ENCODE measurements around the gene ELOVL2. TPM values are rescaled to one million over a fixed set of nuclear protein-coding genes. Genes with fewer than 3 reads are reported as not detected.

ELOVL2 gene
- total and polyA plus RNA-seq, 8 donors, result 0.23 to 1.8 TPM; not detected in 6

DNA sequence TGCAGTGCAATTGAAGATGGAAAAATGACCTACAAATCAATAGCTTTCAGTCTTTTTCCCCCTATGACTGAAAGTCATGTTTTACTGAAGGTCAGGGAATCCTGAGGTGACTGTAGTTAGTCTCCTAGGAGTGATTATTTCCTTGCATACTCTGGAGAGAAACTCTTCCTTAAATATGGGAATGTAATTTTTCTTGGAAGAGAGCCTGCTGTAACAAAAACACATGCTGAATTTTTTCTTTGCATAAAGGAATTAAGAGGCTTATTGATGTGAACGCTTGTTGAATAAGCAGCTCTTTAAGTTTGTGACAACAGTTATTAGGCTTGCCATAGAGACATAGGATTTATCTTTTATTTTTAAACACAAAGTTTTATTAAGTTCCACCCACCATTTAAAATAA is 64.5 kb downstream of the ELOVL2 start:
- intact Hi-C loops (cut with DNase I; ENCODE audit: low total_unique reads), result no loop called here
- Histone ChIP-seq H3K9me3 (no peaks in the 10 kb centered on the region), H3K27ac (no peak overlapping the region), H3K4me3 (no peak overlapping the region), H3K27me3 (no peaks in the 10 kb centered on the region), H3K36me3 (no peaks in the 10 kb centered on the region), H3K4me1 (no peaks in the 10 kb centered on the region)
- DNase-seq, result no peak
- TF ChIP-seq, protein P1, sequence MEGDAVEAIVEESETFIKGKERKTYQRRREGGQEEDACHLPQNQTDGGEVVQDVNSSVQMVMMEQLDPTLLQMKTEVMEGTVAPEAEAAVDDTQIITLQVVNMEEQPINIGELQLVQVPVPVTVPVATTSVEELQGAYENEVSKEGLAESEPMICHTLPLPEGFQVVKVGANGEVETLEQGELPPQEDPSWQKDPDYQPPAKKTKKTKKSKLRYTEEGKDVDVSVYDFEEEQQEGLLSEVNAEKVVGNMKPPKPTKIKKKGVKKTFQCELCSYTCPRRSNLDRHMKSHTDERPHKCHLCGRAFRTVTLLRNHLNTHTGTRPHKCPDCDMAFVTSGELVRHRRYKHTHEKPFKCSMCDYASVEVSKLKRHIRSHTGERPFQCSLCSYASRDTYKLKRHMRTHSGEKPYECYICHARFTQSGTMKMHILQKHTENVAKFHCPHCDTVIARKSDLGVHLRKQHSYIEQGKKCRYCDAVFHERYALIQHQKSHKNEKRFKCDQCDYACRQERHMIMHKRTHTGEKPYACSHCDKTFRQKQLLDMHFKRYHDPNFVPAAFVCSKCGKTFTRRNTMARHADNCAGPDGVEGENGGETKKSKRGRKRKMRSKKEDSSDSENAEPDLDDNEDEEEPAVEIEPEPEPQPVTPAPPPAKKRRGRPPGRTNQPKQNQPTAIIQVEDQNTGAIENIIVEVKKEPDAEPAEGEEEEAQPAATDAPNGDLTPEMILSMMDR (IDR thresholded peaks at IDR 0.05), result no peak
- TF ChIP-seq POLR2A (IDR thresholded peaks at IDR 0.05), result no peak
- no peak for TF ChIP-seq EP300 (IDR thresholded peaks at IDR 0.05)
- no peak for TF ChIP-seq POLR2AphosphoS5 (IDR thresholded peaks at IDR 0.05)
- WGBS, 5 donors, result 54 to 85% (median 65%) methylated on average over 1 of the region's 1 CpG

- DNase-seq, result no peak
- no peaks in the 10 kb centered on the region for H3K27me3 ChIP-seq
- no peaks in the 10 kb centered on the region for H3K36me3 ChIP-seq
- no peak overlapping the region for H3K4me3 ChIP-seq
- H3K9me3 ChIP-seq, result no peaks in the 10 kb centered on the region
- WGBS, 5 donors, result 88 to 93% (median 90%) methylated on average over 5 of the region's 5 CpGs
- H3K4me1 ChIP-seq, result no peaks in the 10 kb centered on the region
- no peak overlapping the region for H3K27ac ChIP-seq
- intact Hi-C loops (cut with DNase I; ENCODE audit: low total_unique reads), result no loop called here
- TF ChIP-seq EP300 (IDR thresholded peaks at IDR 0.05), result no peak
- TF ChIP-seq, protein P1 (IDR thresholded peaks at IDR 0.05), result no peak
- TF ChIP-seq POLR2A (IDR thresholded peaks at IDR 0.05), result no peak
- TF ChIP-seq POLR2AphosphoS5 (IDR thresholded peaks at IDR 0.05), result no peak
These were observed 66.7 kb downstream of the ELOVL2 start for GRCh38 chr6:10977231-10977968.

DNA sequence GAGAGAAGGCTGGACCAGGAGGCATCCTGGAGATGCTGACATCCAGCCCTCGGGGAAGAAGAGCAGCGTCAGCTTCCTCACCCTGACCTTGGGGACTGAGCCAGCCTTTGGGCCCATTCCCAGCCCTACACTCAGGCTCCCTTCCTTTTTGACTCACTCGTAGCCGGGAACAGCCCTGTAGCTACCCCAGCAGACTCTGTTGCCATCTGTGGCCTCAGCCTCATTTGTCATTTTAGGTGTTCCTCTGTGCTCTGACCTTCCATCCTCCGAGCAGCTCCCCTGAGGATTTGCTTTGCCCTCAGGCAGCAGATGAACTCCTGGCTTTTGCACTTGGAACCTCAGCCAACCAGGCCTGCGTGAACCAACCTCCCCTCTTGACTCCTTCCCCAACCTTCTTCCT is 67.5 kb downstream of the ELOVL2 start:
- no peak for DNase-seq
- Histone ChIP-seq H3K27ac (no peak overlapping the region), H3K9me3 (no peaks in the 10 kb centered on the region), H3K4me1 (no peaks in the 10 kb centered on the region), H3K27me3 (no peaks in the 10 kb centered on the region), H3K36me3 (no peaks in the 10 kb centered on the region), H3K4me3 (no peak overlapping the region)
- intact Hi-C loops (cut with DNase I; ENCODE audit: low total_unique reads), result no loop called here
- 65 to 82% (median 78%) methylated on average over 6 of the region's 6 CpGs for WGBS, 5 donors
- no peak for TF ChIP-seq POLR2A (IDR thresholded peaks at IDR 0.05)
- TF ChIP-seq EP300 (IDR thresholded peaks at IDR 0.05), result no peak
- TF ChIP-seq POLR2AphosphoS5 (IDR thresholded peaks at IDR 0.05), result no peak
- TF ChIP-seq, protein P1 (IDR thresholded peaks at IDR 0.05), result no peak

GRCh38 chr6:10972196-10972595 is 71.9 kb downstream of the ELOVL2 start:
- H3K27me3 ChIP-seq, result no peaks in the 10 kb centered on the region
- no peaks in the 10 kb centered on the region for H3K36me3 ChIP-seq
- DNase-seq, result no peak
- WGBS, 5 donors, result 83 to 92% (median 88%) methylated on average over 3 of the region's 3 CpGs
- TF ChIP-seq, protein P1 (IDR thresholded peaks at IDR 0.05), result no peak
- TF ChIP-seq EP300 (IDR thresholded peaks at IDR 0.05) (no peak), POLR2A (IDR thresholded peaks at IDR 0.05) (no peak), POLR2AphosphoS5 (IDR thresholded peaks at IDR 0.05) (no peak)
- no peak overlapping the region for H3K27ac ChIP-seq
- H3K4me3 ChIP-seq, result no peak overlapping the region
- peaks cover 0 to 9% (median 0%) of the 10 kb centered on the region in 4 donors for H3K9me3 ChIP-seq
- intact Hi-C loops (cut with DNase I; ENCODE audit: low total_unique reads), result no loop called here
- no peaks in the 10 kb centered on the region for H3K4me1 ChIP-seq

All from stomach (tissue), 9 donors.